GM21423 (cell line): ENCODE results near the gene ECEL1.

ENCODE experiments used
- ATAC-seq: cut with Tn5 transposase; IDR thresholded peaks from one replicate; pipeline ENCODE4 v1.9.1; 2021; ENCODE audit warnings: mild to moderate bottlenecking, moderate library complexity; ENCODE audit not compliant: unreplicated experiment

ECEL1 gene

GRCh38 chr2:232498452-232498851 is 10.8 kb upstream of the ECEL1 start:
- no peak for ATAC-seq

- ATAC-seq: no peak
Measured at GRCh38 chr2:232497348-232497747, 9.7 kb upstream of the ECEL1 start.

- ATAC-seq: no peak
Measured at GRCh38 chr2:232496501-232497270, 9.1 kb upstream of the ECEL1 start.

- ATAC-seq: no peak
Measured at GRCh38 chr2:232495292-232495691, 7.7 kb upstream of the ECEL1 start.

GRCh38 chr2:232494542-232494941 is 6.9 kb upstream of the ECEL1 start:
- no peak for ATAC-seq

- no peak for ATAC-seq
Measured at GRCh38 chr2:232493701-232494474, 6.3 kb upstream of the ECEL1 start.

DNA sequence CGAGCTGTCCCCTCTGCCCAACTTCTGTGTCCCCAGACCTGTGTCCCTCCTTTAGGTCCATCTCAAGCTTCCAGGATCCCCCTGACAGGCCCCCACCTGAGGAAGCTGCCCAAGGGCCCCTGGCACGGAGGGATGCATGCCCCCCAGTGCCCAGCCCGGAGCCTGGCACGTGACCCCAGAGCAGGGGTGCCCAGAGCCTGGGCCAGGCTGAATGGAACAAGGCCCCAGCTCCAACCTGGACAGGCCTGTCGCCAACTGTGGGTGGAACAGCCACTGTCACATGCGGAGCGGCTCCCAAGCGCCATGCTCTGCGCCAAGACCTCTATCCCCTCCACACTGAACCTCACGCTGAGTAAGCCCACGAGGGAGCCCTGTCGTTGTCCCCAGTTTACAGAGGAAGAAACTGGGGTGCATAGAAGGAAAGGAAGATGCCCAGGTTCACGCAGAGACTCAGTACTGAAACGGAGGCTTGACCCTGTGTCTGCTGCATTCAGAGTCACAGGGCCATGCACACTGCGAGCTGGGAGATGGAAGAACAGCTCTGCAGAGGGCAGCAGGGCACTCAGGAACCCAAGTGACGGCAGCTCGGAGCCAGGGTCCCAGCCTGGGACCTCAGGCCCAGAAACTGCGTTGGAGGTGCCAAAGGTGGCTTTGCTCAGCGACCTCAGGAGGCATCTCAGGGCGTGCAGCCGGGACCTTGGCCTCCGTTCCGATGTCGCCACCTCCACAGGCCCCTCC is 5.5 kb upstream of the ECEL1 start:
- no peak for ATAC-seq

DNA sequence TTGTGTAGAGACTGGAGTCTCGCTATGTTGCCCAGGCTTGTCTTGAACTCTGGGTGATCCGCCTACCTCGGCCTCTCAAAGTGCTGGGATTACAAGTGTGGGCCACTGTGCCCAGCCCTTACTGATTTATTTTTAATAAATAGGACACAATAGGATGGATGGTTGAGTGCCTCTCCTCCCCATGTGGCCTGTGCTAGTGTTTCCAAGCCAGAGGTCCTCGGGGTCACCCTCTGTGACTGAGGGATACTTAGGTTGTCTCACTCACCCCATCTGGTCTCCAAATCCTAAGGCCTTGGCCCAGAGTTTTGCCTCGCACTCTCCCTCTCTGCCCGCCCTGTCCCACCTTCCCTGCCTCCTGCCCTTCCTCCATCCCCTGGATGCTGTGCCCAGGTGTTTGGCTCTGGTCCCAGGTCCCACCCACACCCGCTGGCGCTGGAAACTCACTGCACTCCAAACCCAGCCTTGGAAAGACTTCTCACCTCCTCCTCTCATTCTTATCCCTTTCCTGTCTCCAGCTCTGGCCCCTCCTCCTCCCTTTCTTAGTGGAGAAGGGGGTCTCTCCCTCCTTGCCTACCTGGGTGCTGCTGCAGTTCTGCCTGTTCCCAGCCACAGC is 4.7 kb upstream of the ECEL1 start:
- no peak for ATAC-seq

GRCh38 chr2:232491139-232491780 is 3.6 kb upstream of the ECEL1 start:
- ATAC-seq: no peak

- no peak for ATAC-seq
Measured at GRCh38 chr2:232490221-232491138, 2.8 kb upstream of the ECEL1 start.

DNA sequence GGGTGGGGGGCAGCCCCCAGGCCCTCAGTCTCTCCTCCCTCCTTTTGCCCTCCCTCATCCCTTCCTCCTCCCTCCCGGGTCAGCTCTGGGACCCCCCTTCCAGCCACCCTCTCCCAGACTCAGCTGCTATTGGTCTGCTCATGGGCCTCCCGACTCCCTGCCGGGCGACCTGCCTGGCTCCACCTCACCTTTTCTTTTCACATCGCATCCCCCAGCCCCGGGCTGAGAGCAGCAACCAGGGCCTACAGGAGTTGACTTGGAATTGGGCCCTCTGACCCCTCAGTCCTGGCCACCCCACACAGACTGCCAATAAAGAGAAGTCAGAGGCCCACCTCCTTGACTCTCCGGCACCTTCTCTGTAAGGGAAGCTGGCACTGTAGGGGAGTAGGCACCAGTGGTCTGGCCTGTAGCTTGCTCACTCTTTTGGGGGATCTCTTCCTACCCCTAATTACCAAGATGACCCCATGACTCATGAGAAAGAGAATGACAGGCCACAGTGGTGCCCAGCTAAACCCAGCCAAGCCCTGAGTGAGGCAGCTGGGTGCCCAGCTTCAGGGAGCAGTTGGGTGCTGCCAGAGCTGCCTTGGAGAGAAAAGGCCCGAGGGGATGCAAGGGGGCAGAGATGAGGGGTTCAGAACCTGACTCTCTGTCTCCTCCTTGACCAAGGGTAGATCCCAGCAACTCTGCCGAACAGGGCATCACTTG is 2.0 kb upstream of the ECEL1 start:
- no peak for ATAC-seq

DNA sequence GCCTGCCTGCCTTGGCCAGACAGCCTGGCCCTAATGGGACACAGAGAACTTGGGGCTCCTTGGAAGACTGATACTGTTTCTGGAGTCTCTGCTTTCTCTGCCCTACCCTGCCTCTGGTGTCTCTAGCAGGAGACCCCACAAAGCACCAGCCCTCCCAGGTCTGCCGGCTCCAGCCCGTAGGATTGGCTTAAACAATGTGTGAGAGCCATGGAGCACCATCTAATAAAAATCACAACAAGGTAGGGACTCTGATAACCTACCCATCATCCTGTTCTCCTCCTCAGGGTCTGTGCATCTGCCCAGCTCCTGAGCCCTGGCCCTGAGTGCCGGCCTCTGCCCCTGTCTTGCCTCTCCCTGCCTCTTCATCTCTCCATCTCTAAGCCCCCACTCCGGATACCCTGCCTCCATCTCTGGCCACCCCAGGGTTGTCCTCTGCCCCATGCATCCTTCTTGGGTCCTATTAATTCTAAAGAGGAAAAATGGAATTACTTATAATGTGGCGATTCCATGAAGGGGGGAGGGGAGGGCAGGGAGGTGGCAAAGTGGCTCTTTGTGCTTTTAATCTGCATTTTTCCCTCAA is 1.2 kb upstream of the ECEL1 start:
- no peak for ATAC-seq

DNA sequence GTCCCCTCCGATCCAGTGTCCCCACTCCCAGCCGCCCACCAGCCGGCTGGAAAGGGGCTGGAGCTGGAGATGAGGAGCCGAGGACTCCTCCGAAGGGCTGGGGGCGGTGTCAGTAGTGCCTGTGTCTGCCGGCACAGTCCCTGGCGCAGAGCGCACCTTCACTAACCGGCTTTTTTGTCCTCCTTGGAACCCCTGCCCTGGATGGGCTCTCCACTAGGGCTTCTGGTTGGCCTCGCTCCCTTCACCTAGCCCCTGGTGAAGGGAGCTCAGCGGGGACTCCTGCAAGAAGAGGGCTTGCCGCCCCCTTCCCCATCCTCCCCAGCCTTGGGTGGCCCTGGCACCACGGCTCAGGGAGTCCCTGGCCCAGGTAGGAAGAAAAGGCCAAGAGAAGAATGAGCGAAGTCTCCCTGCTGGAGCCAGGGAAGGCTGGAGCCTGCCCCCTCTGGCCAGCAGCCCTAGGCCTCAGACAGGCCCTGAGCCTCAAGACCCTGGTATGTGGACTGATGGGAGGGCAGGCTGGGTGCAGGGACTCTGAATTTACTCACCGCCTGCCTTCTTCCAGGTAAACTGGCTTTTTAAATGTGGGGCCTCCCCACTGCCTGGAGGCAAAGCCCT is 570 bp upstream of the ECEL1 start:
- ATAC-seq: no peak

GRCh38 chr2:232486558-232487384 is 863 bp downstream of the ECEL1 start:
- no peak for ATAC-seq

DNA sequence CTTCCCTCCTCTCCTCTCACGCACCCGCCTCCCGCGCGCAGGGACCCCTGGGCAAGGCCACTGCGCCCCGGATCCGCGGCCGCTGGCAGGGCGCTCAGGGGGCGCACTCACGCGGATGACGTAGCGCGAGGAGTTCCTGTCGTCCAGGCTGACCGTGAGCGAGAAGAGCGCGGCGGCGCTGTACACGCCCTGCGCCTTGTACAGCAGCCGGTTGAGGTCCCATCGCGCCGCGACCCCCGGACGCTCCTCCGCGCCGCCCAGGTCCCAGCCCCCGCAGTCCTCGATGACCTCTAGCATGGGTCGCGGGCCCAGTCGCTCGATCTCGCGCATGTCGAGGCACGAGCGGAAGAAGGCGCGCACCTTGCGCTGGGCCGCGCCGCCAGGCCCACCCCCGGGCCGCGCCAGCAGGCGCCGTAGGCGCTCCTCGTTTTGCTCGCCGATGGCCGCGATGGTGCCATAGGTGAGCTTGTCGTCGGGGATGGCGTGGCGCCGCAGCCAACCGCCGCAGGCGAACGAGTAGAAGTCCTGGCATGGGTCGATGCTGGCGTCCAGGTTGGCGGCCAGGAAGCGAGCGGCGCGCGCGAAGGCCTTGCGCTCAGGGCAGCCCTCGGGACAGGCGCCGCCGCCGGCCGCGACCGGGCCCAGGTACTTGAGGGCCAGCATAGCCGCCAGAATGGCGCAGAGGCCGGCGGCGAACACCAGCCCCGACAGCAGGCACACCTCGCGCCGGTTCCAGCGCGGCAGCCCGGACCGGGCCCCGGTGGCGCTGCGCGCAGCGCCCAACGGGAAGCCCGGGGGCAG is 1.7 kb downstream of the ECEL1 start:
- no peak for ATAC-seq

DNA sequence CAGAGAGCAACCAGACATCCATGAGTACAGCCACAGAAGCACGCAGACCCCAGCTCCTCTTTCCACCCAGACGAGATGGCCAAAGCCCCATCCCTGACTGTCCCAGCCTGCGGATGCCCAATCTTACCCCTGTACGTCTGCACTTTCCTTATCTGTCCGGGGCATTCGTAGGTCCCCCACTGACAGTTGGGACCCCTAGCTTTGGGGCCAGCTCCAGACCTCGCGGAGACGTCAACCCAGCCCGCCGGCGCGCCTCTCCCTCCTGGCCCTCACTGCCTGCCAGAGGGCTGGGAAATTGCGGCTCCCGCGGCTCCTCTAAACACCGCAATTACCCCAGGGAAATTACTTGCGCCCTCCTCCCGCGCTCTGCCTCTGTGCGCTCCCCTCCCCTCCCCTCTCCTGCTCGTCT is 2.3 kb downstream of the ECEL1 start:
- ATAC-seq: no peak
